ENCODE measurements around the gene NKAPL. TPM values are rescaled to one million over a fixed set of nuclear protein-coding genes. Genes with fewer than 3 reads are reported as not detected.

The NKAPL gene
- not detected for total RNA-seq

GRCh38 chr6:28258877-28259777, at the start of gene NKAPL:
Gene NKAPL (plus strand): TSS chr6:28259297. CDS start chr6:28259372, 75 bp downstream.
- Histone ChIP-seq H3K27ac (peak within 1 kb of the TSS in 2 of 4 donors; percentile 11 to 25), H3K4me1 (no peaks in the 10 kb centered on the region), H3K27me3 (no peaks in the 10 kb centered on the region), H3K9me3 (no peaks in the 10 kb centered on the region), H3K36me3 (no peaks in the 10 kb centered on the region), H3K4me3 (peak within 1 kb of the TSS; percentile 14 to 43 (median 37))
- DNase-seq = peak; percentile 53 to 76 (median 55)
- TF ChIP-seq CTCF (IDR thresholded peaks at IDR 0.05) = no peak
- no peak for TF ChIP-seq POLR2A (IDR thresholded peaks at IDR 0.05)

- peaks cover 0 to 24% (median 0%) of the 10 kb centered on the region in 4 donors for H3K4me1 ChIP-seq
- no peak overlapping the region for H3K4me3 ChIP-seq
- H3K36me3 ChIP-seq = no peaks in the 10 kb centered on the region
- TF ChIP-seq POLR2A (IDR thresholded peaks at IDR 0.05) (no peak), CTCF (IDR thresholded peaks at IDR 0.05) (no peak)
- no peak for DNase-seq
- H3K9me3 ChIP-seq = no peaks in the 10 kb centered on the region
- no peak overlapping the region for H3K27ac ChIP-seq
- peaks cover 6 to 15% of the 10 kb centered on the region in 2 donors for H3K27me3 ChIP-seq
These were observed 49.2 kb upstream of the NKAPL start for GRCh38 chr6:28209753-28210535.

- H3K9me3 ChIP-seq = no peaks in the 10 kb centered on the region
- TF ChIP-seq CTCF (IDR thresholded peaks at IDR 0.05) = no peak
- H3K4me1 ChIP-seq = peaks cover 0 to 23% (median 0%) of the 10 kb centered on the region in 4 donors
- H3K27ac ChIP-seq = peak overlapping the region in 1 of 4 donors; percentile 69
- DNase-seq = peak in 1 of 3 donors; percentile 46
- peak overlapping the region in 2 of 4 donors; percentile 42 to 51 for H3K4me3 ChIP-seq
- no peaks in the 10 kb centered on the region for H3K36me3 ChIP-seq
- peaks cover 6 to 15% of the 10 kb centered on the region in 2 donors for H3K27me3 ChIP-seq
These were observed 47.1 kb upstream of the NKAPL start for GRCh38 chr6:28211840-28212509.

- Histone ChIP-seq H3K9me3 (no peaks in the 10 kb centered on the region), H3K4me3 (peak overlapping the region in 3 of 4 donors; percentile 20 to 51 (median 42)), H3K27me3 (peaks cover 6 to 15% of the 10 kb centered on the region in 2 donors), H3K36me3 (no peaks in the 10 kb centered on the region), H3K4me1 (peaks cover 0 to 16% (median 0%) of the 10 kb centered on the region in 4 donors), H3K27ac (peak overlapping the region in 2 of 4 donors; percentile 53 to 69)
- TF ChIP-seq CTCF (IDR thresholded peaks at IDR 0.05) (peak in 2 of 6 experiments; percentile 18 to 24), POLR2A (IDR thresholded peaks at IDR 0.05) (no peak)
- DNase-seq = peak in 2 of 3 donors; percentile 58 to 59
These were observed 46.4 kb upstream of the NKAPL start for GRCh38 chr6:28212510-28213212.

GRCh38 chr6:28213213-28213523, 45.9 kb upstream of the NKAPL start:
- TF ChIP-seq POLR2A (IDR thresholded peaks at IDR 0.05) (no peak), CTCF (IDR thresholded peaks at IDR 0.05) (no peak)
- Histone ChIP-seq H3K27ac (peak overlapping the region in 1 of 4 donors; percentile 69), H3K9me3 (no peaks in the 10 kb centered on the region), H3K27me3 (peaks cover 6 to 15% of the 10 kb centered on the region in 2 donors), H3K4me3 (peak overlapping the region in 2 of 4 donors; percentile 42 to 51), H3K36me3 (no peaks in the 10 kb centered on the region), H3K4me1 (peaks cover 0 to 16% (median 0%) of the 10 kb centered on the region in 4 donors)
- DNase-seq = no peak
